Smooth muscle cell (in vitro differentiated cells): ENCODE data around the gene BMP7. TPM values are rescaled to one million over a fixed set of nuclear protein-coding genes. Genes with fewer than 3 reads are reported as not detected.

ENCODE experiments used
- DNase-seq: peaks from one replicate; lab custom pipeline; 2025; ENCODE audit not compliant: unreplicated experiment; lab: John Stamatoyannopoulos, UW
- H2AFZ ChIP-seq: fragments of 200-600 bp; sonication (generic); 2 replicates; pipeline ENCODE4 v1.6.0; 2016; ENCODE audit warnings: antibody characterized with exemption, low read depth, mild to moderate bottlenecking
- H3F3A ChIP-seq: fragments of 200-600 bp; sonication (generic); 2 replicates; pipeline ENCODE4 v1.6.0; 2017; ENCODE audit warnings: antibody characterized with exemption, low read depth
- H3K27ac ChIP-seq: fragments of 200-600 bp; sonication (generic); 2 replicates; pipeline ENCODE4 v1.5.1; 2016; ENCODE audit warnings: low read depth, mild to moderate bottlenecking
- H3K27me3 ChIP-seq: fragments of 200-600 bp; sonication (generic); 2 replicates; pipeline ENCODE4 v1.6.1; 2016; ENCODE audit warnings: low read depth, mild to moderate bottlenecking
- H3K36me3 ChIP-seq: fragments of 200-600 bp; sonication (generic); 2 replicates; pipeline ENCODE4 v1.5.1; 2016; ENCODE audit warnings: low read depth
- H3K4me1 ChIP-seq: fragments of 200-600 bp; sonication (generic); 2 replicates; pipeline ENCODE4 v1.5.1; 2016; ENCODE audit warnings: low read depth
- H3K4me2 ChIP-seq: fragments of 200-600 bp; sonication (generic); 2 replicates; pipeline ENCODE4 v1.6.0; 2016; ENCODE audit warnings: mild to moderate bottlenecking
- H3K4me3 ChIP-seq: fragments of 200-600 bp; sonication (generic); 2 replicates; pipeline ENCODE4 v1.5.1; 2016; ENCODE audit warnings: mild to moderate bottlenecking
- H3K79me2 ChIP-seq: fragments of 200-600 bp; sonication (generic); 2 replicates; pipeline ENCODE4 v1.6.0; 2016; ENCODE audit warnings: low read depth, mild to moderate bottlenecking
- H3K9ac ChIP-seq: fragments of 200-600 bp; sonication (generic); 2 replicates; pipeline ENCODE4 v1.6.0; 2016; ENCODE audit warnings: low read depth
- H3K9me3 ChIP-seq: fragments of 200-600 bp; sonication (generic); replicated peaks from 2 replicates; pipeline ENCODE4 v1.5.1; 2016; ENCODE audit warnings: low read depth
- H4K20me1 ChIP-seq: fragments of 200-600 bp; sonication (generic); 2 replicates; pipeline ENCODE4 v1.6.0; 2016; ENCODE audit warnings: low read depth
- CTCF ChIP-seq: fragments of 200-600 bp; sonication (generic); IDR thresholded peaks from 2 replicates; pipeline ENCODE4 v1.5.1; 2017; ENCODE audit warnings: borderline replicate concordance, mild to moderate bottlenecking, antibody characterized with exemption; ENCODE audit not compliant: insufficient read depth, poor library complexity, severe bottlenecking
- WGBS: methylation state at CpG from one replicate; pipeline ENCODE4 v1.1.7; 2016; ENCODE audit warnings: low lambda C conversion rate; 5-methylcytosine and 5-hydroxymethylcytosine counted together
- polyA plus RNA-seq: library from polyadenylated mRNA; unstranded; fragments of >200 nt; fragmentation: Nextera tagmentation; extraction: Ambion mirVana; gene quantifications from 2 replicates; pipeline ENCODE4 v1.2.1, GENCODE V29; 2016
- total RNA-seq: library from RNA; depleted of rRNA; stranded (reverse); fragments of >200 nt; gene quantifications from 2 replicates; pipeline ENCODE4 v1.2.3, GENCODE V29; 2014

Gene BMP7
- total and polyA plus RNA-seq, 2 experiments from 2014 or later: 18.1 to 28.3 TPM

- Histone ChIP-seq H3K9ac (no peak overlapping the region), H3K9me3 (no peaks in the 10 kb centered on the region), H3K27ac (no peak overlapping the region), H3K4me2 (no peak overlapping the region), H2AFZ (no peak overlapping the region), H4K20me1 (no peaks in the 10 kb centered on the region), H3F3A (peaks cover 11% of the 10 kb centered on the region), H3K4me3 (no peak overlapping the region), H3K79me2 (no peaks in the 10 kb centered on the region), H3K36me3 (no peaks in the 10 kb centered on the region), H3K4me1 (peaks cover 40% of the 10 kb centered on the region), H3K27me3 (no peaks in the 10 kb centered on the region)
- 77% methylated on average over 16 of the region's 16 CpGs for WGBS
- TF ChIP-seq CTCF: no peak
- DNase-seq: no peak
Measured at GRCh38 chr20:57288651-57289277, 22.3 kb upstream of the BMP7 start.

- no peak overlapping the region for H3K9ac ChIP-seq
- H3K27ac ChIP-seq: no peak overlapping the region
- peaks cover 45% of the 10 kb centered on the region for H3K4me1 ChIP-seq
- H3K27me3 ChIP-seq: no peaks in the 10 kb centered on the region
- no peaks in the 10 kb centered on the region for H4K20me1 ChIP-seq
- no peak overlapping the region for H2AFZ ChIP-seq
- H3K4me2 ChIP-seq: peak overlapping the region; percentile 43
- no peak overlapping the region for H3K4me3 ChIP-seq
- H3K9me3 ChIP-seq: no peaks in the 10 kb centered on the region
- no peaks in the 10 kb centered on the region for H3K36me3 ChIP-seq
- no peak for DNase-seq
- H3K79me2 ChIP-seq: no peaks in the 10 kb centered on the region
- WGBS: 74% methylated on average over 6 of the region's 6 CpGs
- TF ChIP-seq CTCF: no peak
- peaks cover 14% of the 10 kb centered on the region for H3F3A ChIP-seq
Measured at GRCh38 chr20:57287901-57288300, 21.5 kb upstream of the BMP7 start.

GRCh38 chr20:57287007-57287880 lies 20.8 kb upstream of the BMP7 start:
- Histone ChIP-seq H3F3A (peaks cover 20% of the 10 kb centered on the region), H3K4me1 (peaks cover 52% of the 10 kb centered on the region), H3K9me3 (no peaks in the 10 kb centered on the region), H3K27ac (no peak overlapping the region), H3K36me3 (no peaks in the 10 kb centered on the region), H3K4me2 (peak overlapping the region; percentile 43), H3K79me2 (no peaks in the 10 kb centered on the region), H2AFZ (no peak overlapping the region), H3K27me3 (no peaks in the 10 kb centered on the region), H3K4me3 (no peak overlapping the region), H3K9ac (no peak overlapping the region), H4K20me1 (no peaks in the 10 kb centered on the region)
- WGBS: 53% methylated on average over 14 of the region's 14 CpGs
- no peak for TF ChIP-seq CTCF
- no peak for DNase-seq
